GM12872 (cell line): Measurements from ENCODE around the gene ZNF385B.

ENCODE experiments used
- CTCF ChIP-seq: IDR thresholded peaks from 3 replicates; pipeline ENCODE4 v1.5.1; 2011; ENCODE audit warnings: low read depth, mild to moderate bottlenecking, low read length, moderate library complexity; ENCODE audit not compliant: insufficient read depth

The ZNF385B gene

GRCh38 chr2:179619947-179620467 lies 241.4 kb downstream of the ZNF385B start:
- TF ChIP-seq CTCF = no peak

- TF ChIP-seq CTCF = no peak
Measured at GRCh38 chr2:179614121-179614520, 247.3 kb downstream of the ZNF385B start.

- no peak for TF ChIP-seq CTCF
Measured at GRCh38 chr2:179613701-179614100, 247.7 kb downstream of the ZNF385B start.

- TF ChIP-seq CTCF = no peak
Measured at GRCh38 chr2:179613299-179613651, 248.1 kb downstream of the ZNF385B start.

DNA sequence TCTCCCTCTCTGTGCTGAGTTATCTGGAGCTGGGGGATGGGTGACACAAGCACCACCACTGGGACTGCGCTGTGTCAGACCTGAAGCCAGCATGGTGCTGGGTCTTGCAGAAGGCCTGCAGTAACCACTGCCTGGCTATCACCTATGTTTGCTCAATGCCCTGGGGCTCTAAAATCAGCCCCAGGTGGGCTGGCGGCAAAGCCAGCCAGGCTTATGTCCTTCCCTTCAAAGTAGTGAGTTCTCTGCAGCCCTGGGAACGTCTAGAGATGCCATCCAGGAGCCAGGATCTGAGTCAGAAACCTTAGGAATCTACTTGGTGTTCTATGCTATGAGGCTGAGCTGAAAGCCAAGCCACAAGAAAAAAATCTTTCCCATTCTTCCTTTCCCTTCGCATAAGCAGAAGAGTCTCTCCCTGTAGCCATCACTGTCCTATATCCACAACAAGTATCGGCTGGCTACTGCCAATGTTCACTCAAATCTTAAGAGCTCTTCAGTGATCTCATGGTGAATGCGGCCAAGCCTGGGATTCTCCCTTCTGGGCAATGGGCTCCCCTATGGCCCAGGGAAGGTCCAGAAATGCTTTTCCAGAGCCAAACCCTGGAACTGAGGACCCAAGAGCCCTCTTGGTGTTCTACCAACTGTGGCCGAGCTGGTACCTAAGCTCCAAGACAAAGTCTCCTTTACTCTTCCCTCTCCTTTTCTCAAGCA lies 248.7 kb downstream of the ZNF385B start:
- no peak for TF ChIP-seq CTCF

DNA sequence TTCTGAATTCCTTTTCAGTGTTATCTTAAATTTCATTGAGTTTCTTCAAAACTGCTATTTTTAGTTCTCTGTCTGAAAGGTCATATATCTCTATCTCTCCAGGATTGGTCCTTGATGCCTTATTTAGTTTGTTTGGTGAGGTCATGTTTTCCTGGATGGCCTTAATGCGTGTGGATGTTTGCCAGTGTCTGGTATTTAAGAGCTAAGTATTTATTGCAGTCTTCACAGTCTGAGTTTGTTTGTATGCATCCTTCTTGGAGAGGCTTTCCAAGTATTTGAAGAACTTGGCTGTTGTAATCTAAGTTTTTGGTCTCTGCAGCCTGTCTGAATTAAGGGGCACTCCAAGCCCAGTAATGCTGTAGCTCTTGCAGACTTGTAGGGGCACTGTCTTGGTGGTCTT lies 249.3 kb downstream of the ZNF385B start:
- no peak for TF ChIP-seq CTCF

DNA sequence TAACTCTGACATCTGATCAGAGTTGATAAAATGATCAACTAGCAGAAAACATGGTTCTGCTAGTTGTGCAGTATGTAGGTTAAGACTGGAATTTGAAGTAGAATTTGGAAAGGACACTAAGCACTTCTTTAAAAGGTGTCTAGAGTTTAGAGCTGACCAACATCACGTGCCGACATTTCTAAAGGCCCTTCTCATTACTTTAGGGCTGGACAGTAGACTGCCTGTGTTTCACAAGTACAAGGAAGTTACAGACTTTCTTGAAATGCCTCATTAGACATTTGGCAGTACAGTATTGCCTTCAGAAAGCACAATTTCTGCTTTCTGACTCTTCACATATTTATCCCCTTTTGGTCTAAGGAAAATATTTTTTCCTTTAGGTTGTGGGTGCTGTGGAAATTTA lies 255.3 kb downstream of the ZNF385B start:
- no peak for TF ChIP-seq CTCF
